NAMALWA (cell line): ENCODE results near the gene ZSCAN5A.
"Not testable (repeated sequence)": the region's sequence is repeated elsewhere in the genome, so short reads cannot be mapped to it uniquely, and the experiment has no call there.

Source experiments
- DNase-seq: peaks from one replicate; pipeline ENCODE4 v3.0.0-alpha.2; 2015; ENCODE audit warnings: low spot score

ZSCAN5A gene

GRCh38 chr19:56209091-56209490 is 105.5 kb downstream of the ZSCAN5A start:
- no peak for DNase-seq

GRCh38 chr19:56207581-56207980 is 107.1 kb downstream of the ZSCAN5A start:
- not testable (repeated sequence) for DNase-seq

GRCh38 chr19:56201973-56202372 is 112.7 kb downstream of the ZSCAN5A start, which contains the start of gene ZSCAN5C:
ZSCAN5C (plus strand) TSS chr19:56202273; CDS start chr19:56205914, 3,641 bp downstream.
- DNase-seq = no peak

GRCh38 chr19:56199687-56200086 is 115.0 kb downstream of the ZSCAN5A start:
- DNase-seq = no peak

GRCh38 chr19:56197646-56198045 is 117.0 kb downstream of the ZSCAN5A start, which contains the start of gene ZSCAN5B:
ZSCAN5B (minus strand) TSS chr19:56197783; CDS start chr19:56193052, 4,731 bp downstream.
- not testable (repeated sequence) for DNase-seq

GRCh38 chr19:56193981-56194640 is 120.5 kb downstream of the ZSCAN5A start:
- DNase-seq = no peak

GRCh38 chr19:56191711-56192110 is 122.9 kb downstream of the ZSCAN5A start:
- no peak for DNase-seq

- no peak for DNase-seq
These were observed 123.5 kb downstream of the ZSCAN5A start for GRCh38 chr19:56191115-56191514.

GRCh38 chr19:56189785-56190184 is 124.9 kb downstream of the ZSCAN5A start:
- no peak for DNase-seq

- no peak for DNase-seq
These were observed 136.9 kb downstream of the ZSCAN5A start for GRCh38 chr19:56177564-56178243.

GRCh38 chr19:56176881-56177280 is 137.8 kb downstream of the ZSCAN5A start:
- DNase-seq = no peak

GRCh38 chr19:56176310-56176709 is 138.3 kb downstream of the ZSCAN5A start:
- not testable (repeated sequence) for DNase-seq

GRCh38 chr19:56175861-56176307 is 138.8 kb downstream of the ZSCAN5A start, which contains the start of gene GALP:
GALP (plus strand) TSS chr19:56176008; CDS start chr19:56177109, 1,101 bp downstream.
- not testable (repeated sequence) for DNase-seq

GRCh38 chr19:56174550-56174949 is 140.1 kb downstream of the ZSCAN5A start:
- no peak for DNase-seq

GRCh38 chr19:56174086-56174485 is 140.6 kb downstream of the ZSCAN5A start:
- no peak for DNase-seq
